OCI-LY7 (cell line): Measurements from ENCODE around the gene STMN1. TPM values are rescaled to one million over a fixed set of nuclear protein-coding genes. Genes with fewer than 3 reads are reported as not detected.

Experiments
- BruUV-seq: library from RNA; stranded (reverse); fragments of 400-500 nt; replicated peaks from 2 replicates; lab custom pipeline; 2021; lab: Mats Ljungman, UMichigan
- CTCF ChIA-PET: fragments of 300-600 bp; sonication (Branson Sonifier 250); formaldehyde crosslinking; loops from one replicate; lab custom pipeline; 2022; ENCODE audit warnings: antibody characterized with exemption; ENCODE audit not compliant: unreplicated experiment; lab: Charles Lee
- POLR2A ChIA-PET: fragments of 300-600 bp; sonication (Branson Sonifier 250); formaldehyde crosslinking; loops from one replicate; lab custom pipeline; 2022; ENCODE audit warnings: antibody characterized with exemption; lab: Charles Lee
- DNase-seq: peaks from one replicate; pipeline ENCODE4 v3.0.0-alpha.2; 2015; ENCODE audit warnings: low spot score
- H2AFZ ChIP-seq: fragments of 200-600 bp; sonication (generic), shearing (Covaris generic); 2 replicates; pipeline ENCODE4 v1.6.1; 2014; ENCODE audit warnings: mild to moderate bottlenecking, antibody characterized with exemption, low read length, moderate library complexity
- H3K27ac ChIP-seq: fragments of 200-600 bp; sonication (generic); 2 replicates; pipeline ENCODE4 v1.5.1; 2014; ENCODE audit warnings: mixed run types, low read depth, mild to moderate bottlenecking, moderate library complexity, low read length, inconsistent platforms; ENCODE audit not compliant: poor library complexity, severe bottlenecking
- H3K36me3 ChIP-seq: fragments of 200-600 bp; sonication (generic); 2 replicates; pipeline ENCODE4 v1.6.1; 2014; ENCODE audit warnings: mild to moderate bottlenecking, antibody characterized with exemption, low read length, moderate library complexity, mixed read lengths; ENCODE audit not compliant: insufficient read depth
- H3K4me1 ChIP-seq: fragments of 200-600 bp; sonication (generic); 2 replicates; pipeline ENCODE4 v1.5.1; 2014; ENCODE audit warnings: mild to moderate bottlenecking, low read length; ENCODE audit not compliant: insufficient read depth, poor library complexity, severe bottlenecking
- H3K4me2 ChIP-seq: fragments of 200-600 bp; sonication (generic); 2 replicates; pipeline ENCODE4 v1.6.1; 2014; ENCODE audit warnings: mild to moderate bottlenecking, low read length
- H3K4me3 ChIP-seq: fragments of 200-600 bp; sonication (generic); 2 replicates; pipeline ENCODE4 v1.5.1; 2014; ENCODE audit warnings: mild to moderate bottlenecking, low read depth, low read length; ENCODE audit not compliant: poor library complexity, severe bottlenecking
- H3K79me2 ChIP-seq: fragments of 200-600 bp; sonication (generic); 2 replicates; pipeline ENCODE4 v1.6.1; 2016; ENCODE audit warnings: low read depth, mild to moderate bottlenecking, low read length, moderate library complexity, mixed read lengths; ENCODE audit not compliant: insufficient read depth
- H3K9me2 ChIP-seq: fragments of 200-600 bp; sonication (generic); 2 replicates; pipeline ENCODE4 v1.6.1; 2016; ENCODE audit warnings: mild to moderate bottlenecking, low read length, mixed read lengths; ENCODE audit not compliant: insufficient read depth
- H3K9me3 ChIP-seq: fragments of 200-600 bp; sonication (generic); 2 replicates; pipeline ENCODE4 v1.6.1; 2014; ENCODE audit warnings: mild to moderate bottlenecking, mixed run types, low read length, mixed read lengths
- H4K20me1 ChIP-seq: fragments of 200-600 bp; sonication (generic); 2 replicates; pipeline ENCODE4 v1.6.1; 2014; ENCODE audit warnings: mild to moderate bottlenecking, antibody characterized with exemption, low read length, moderate library complexity, mixed read lengths; ENCODE audit not compliant: insufficient read depth
- CTCF ChIP-seq: fragments of 200-600 bp; sonication (generic); conservative IDR thresholded peaks from 2 replicates; pipeline ENCODE4 v1.5.1; 2014; ENCODE audit warnings: mild to moderate bottlenecking, antibody characterized with exemption, low read length, moderate library complexity, mixed read lengths
- EZH2phosphoT487 ChIP-seq: fragments of 200-600 bp; sonication (generic); IDR thresholded peaks from 2 replicates; pipeline ENCODE4 v1.6.1; 2018; ENCODE audit warnings: low read depth, borderline replicate concordance, mild to moderate bottlenecking, mixed run types, antibody characterized with exemption, low read length, moderate library complexity, mixed read lengths
- intact Hi-C: fragments of 100-400 bp; cut with micrococcal nuclease; formaldehyde crosslinking; loops from one replicate; pipeline ENCODE4 v1.10.0; 2022; ENCODE audit not compliant: unreplicated experiment
- total RNA-seq, 2 experiments: library from RNA; depleted of rRNA in 1 of 2; stranded (reverse); fragments of >200 nt in 1 of 2; shearing (Covaris generic) in 1 of 2; gene quantifications; 2 replicates each; pipeline ENCODE4 v1.2.3, GENCODE V29; 2014 to 2022

Gene STMN1
- total RNA-seq, 2 experiments from 2014 or later, result 730 to 847 TPM

DNA sequence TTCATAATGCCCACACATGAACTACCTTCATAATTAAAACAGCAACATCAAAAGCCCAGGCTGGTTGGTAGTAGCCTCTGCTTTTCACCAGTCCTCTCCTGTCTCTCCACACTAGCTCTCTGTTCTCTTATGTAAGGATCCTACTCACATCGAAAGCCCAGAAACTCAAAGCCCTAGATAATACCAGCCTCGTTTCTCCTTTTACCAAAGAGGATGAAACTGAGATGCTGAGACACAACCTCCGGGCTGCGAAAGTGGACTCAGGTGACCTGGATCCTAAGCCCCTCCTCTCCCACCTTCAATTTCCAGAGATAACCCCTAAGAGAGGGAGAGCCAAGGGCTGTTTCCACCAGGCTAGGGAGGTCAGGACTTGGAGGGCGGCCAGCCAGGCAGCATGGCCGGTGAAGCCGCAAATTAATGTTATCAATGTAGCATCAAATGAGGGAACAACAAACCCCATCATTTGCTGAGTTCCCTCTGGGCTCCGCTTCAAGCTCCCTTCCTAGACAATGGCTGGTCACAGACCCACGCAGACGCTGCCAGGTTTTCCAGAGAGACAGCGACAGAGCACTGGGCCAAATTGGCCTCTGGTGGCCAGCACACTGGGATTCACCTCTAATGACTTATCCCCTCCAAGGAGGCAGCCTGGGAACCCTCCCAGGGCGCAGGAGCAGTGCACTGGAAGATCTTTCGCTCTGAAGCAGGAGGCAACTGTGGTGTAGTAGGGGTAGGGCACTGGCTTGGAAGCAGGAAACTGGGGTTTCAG lies 20.7 kb upstream of the STMN1 start:
- BruUV-seq, result no TSS peak
- intact Hi-C loops, result no loop called here
- no peak overlapping the region for H3K27ac ChIP-seq
- ChIA-PET CTCF (no interaction called here), POLR2A (no interaction called here)
- H3K4me2 ChIP-seq, result no peak overlapping the region
- H4K20me1 ChIP-seq, result no peaks in the 10 kb centered on the region
- no peak overlapping the region for H2AFZ ChIP-seq
- no peak for DNase-seq
- H3K9me3 ChIP-seq, result no peaks in the 10 kb centered on the region
- H3K36me3 ChIP-seq, result no peaks in the 10 kb centered on the region
- H3K4me1 ChIP-seq, result peaks cover 2% of the 10 kb centered on the region
- H3K9me2 ChIP-seq, result no peaks in the 10 kb centered on the region
- no peak overlapping the region for H3K4me3 ChIP-seq
- no peaks in the 10 kb centered on the region for H3K79me2 ChIP-seq
- TF ChIP-seq CTCF (no peak), EZH2phosphoT487 (no peak)

- H3K79me2 ChIP-seq, result no peaks in the 10 kb centered on the region
- H3K27ac ChIP-seq, result no peak overlapping the region
- no peak overlapping the region for H2AFZ ChIP-seq
- H3K4me2 ChIP-seq, result no peak overlapping the region
- no peak for DNase-seq
- H4K20me1 ChIP-seq, result no peaks in the 10 kb centered on the region
- TF ChIP-seq CTCF, result no peak
- no peak for TF ChIP-seq EZH2phosphoT487
- intact Hi-C loops, result no loop called here
- H3K4me1 ChIP-seq, result peaks cover 2% of the 10 kb centered on the region
- no peaks in the 10 kb centered on the region for H3K36me3 ChIP-seq
- POLR2A ChIA-PET, result interaction anchor here (0.5 to 1.0 kb wide), 4 partner anchors 69 to 197 kb away, joined by 3 to 5 read pairs (median 3); no protein-coding TSS in a partner anchor
- BruUV-seq, result no TSS peak
- H3K9me2 ChIP-seq, result no peaks in the 10 kb centered on the region
- CTCF ChIA-PET, result no interaction called here
- H3K4me3 ChIP-seq, result no peak overlapping the region
- H3K9me3 ChIP-seq, result no peaks in the 10 kb centered on the region
Measured at GRCh38 chr1:25924454-25924853, 18.2 kb upstream of the STMN1 start.

- Histone ChIP-seq H3K79me2 (no peaks in the 10 kb centered on the region), H3K4me3 (no peak overlapping the region), H2AFZ (no peak overlapping the region), H3K36me3 (no peaks in the 10 kb centered on the region), H3K9me3 (no peaks in the 10 kb centered on the region), H3K4me1 (peaks cover 2% of the 10 kb centered on the region), H4K20me1 (no peaks in the 10 kb centered on the region), H3K9me2 (no peaks in the 10 kb centered on the region), H3K4me2 (no peak overlapping the region), H3K27ac (no peak overlapping the region)
- no TSS peak for BruUV-seq
- ChIA-PET CTCF (no interaction called here), POLR2A (interaction anchor here (0.6 kb wide), 1 partner anchor 17 kb away, joined by 3 read pairs; no protein-coding TSS in a partner anchor)
- intact Hi-C loops, result no loop called here
- DNase-seq, result no peak
- TF ChIP-seq EZH2phosphoT487 (0 out of 2 replicates have a peak, but pooled peaks have one; percentile 61), CTCF (no peak)
Measured at GRCh38 chr1:25922971-25923552, 16.8 kb upstream of the STMN1 start.
